PFSK-1 (cell line): Measurements from ENCODE around the gene RABGAP1L.

Source experiments
- FOXP2 ChIP-seq: optimal IDR thresholded peaks from 2 replicates; pipeline ENCODE3; 2011; ENCODE audit warnings: borderline replicate concordance, control low read depth, inconsistent platforms; ENCODE audit not compliant: insufficient read depth; ENCODE audit errors: extremely low read length, extremely low read depth
- POLR2AphosphoS5 ChIP-seq: IDR thresholded peaks from 2 replicates; pipeline ENCODE4 v1.6.1; 2012; ENCODE audit warnings: low read depth, mild to moderate bottlenecking, control low read depth, low read length, moderate library complexity
- SIN3A ChIP-seq: IDR thresholded peaks from 2 replicates; pipeline ENCODE4 v1.6.1; 2012; ENCODE audit warnings: mild to moderate bottlenecking, low read length, moderate library complexity, borderline replicate concordance; ENCODE audit not compliant: insufficient read depth
- TAF1 ChIP-seq: IDR thresholded peaks from 2 replicates; pipeline ENCODE4 v1.6.1; 2012; ENCODE audit warnings: low read length, control low read depth, borderline replicate concordance; ENCODE audit not compliant: insufficient read depth
- TF ChIP-seq, protein P1 (sequence below), 2 experiments: IDR thresholded peaks; 2 replicates each; pipeline versions ENCODE4 v1.6.1 to v1.8.0; 2011 to 2012; ENCODE audit warnings: low read depth in 2 of 2, low read length in 2 of 2, control low read depth in 1 of 2, inconsistent platforms in 1 of 2, mild to moderate bottlenecking in 1 of 2, moderate library complexity in 1 of 2; ENCODE audit not compliant: insufficient read depth in 1 of 2

RABGAP1L gene

DNA sequence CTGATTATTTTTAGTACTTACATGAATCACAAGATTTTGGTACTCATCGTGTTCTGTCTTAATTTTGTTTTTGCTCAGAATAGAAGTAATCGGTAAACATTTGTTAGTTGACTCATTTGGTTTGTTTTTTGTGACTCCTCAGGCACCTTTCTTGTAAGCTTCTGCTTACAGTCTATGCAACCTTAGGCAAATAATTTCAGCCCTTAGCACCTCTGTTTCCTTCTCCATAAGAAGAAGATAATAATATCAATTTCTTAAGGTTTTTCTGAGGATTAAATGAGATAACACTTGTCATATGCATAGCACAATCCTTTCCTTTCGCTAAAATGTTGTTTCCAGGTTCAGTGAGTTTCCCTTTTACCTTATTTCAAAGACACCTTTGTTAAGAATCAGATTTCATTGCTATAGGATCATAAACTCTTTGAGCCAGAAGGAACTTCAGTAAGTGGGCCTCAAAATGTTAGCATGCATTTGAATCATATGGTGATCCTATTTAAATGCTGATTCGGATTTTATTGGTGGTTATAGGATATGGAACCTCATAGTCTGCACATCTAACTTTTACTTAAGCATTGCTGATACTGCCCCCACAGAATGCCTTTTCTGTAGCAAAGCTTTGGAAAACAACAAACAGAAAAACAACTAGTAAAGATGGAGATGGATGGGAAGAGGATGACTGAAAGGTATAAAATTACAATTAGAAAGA is 567.7 kb downstream of the RABGAP1L start:
- TF ChIP-seq, protein P1, sequence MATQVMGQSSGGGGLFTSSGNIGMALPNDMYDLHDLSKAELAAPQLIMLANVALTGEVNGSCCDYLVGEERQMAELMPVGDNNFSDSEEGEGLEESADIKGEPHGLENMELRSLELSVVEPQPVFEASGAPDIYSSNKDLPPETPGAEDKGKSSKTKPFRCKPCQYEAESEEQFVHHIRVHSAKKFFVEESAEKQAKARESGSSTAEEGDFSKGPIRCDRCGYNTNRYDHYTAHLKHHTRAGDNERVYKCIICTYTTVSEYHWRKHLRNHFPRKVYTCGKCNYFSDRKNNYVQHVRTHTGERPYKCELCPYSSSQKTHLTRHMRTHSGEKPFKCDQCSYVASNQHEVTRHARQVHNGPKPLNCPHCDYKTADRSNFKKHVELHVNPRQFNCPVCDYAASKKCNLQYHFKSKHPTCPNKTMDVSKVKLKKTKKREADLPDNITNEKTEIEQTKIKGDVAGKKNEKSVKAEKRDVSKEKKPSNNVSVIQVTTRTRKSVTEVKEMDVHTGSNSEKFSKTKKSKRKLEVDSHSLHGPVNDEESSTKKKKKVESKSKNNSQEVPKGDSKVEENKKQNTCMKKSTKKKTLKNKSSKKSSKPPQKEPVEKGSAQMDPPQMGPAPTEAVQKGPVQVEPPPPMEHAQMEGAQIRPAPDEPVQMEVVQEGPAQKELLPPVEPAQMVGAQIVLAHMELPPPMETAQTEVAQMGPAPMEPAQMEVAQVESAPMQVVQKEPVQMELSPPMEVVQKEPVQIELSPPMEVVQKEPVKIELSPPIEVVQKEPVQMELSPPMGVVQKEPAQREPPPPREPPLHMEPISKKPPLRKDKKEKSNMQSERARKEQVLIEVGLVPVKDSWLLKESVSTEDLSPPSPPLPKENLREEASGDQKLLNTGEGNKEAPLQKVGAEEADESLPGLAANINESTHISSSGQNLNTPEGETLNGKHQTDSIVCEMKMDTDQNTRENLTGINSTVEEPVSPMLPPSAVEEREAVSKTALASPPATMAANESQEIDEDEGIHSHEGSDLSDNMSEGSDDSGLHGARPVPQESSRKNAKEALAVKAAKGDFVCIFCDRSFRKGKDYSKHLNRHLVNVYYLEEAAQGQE (IDR thresholded peaks at IDR 0.05; ENCODE audit: insufficient read depth in 1 of 2, low read depth in 2 of 2, low read length in 2 of 2) = no peak
- TF ChIP-seq FOXP2 (no peak), TAF1 (no peak), SIN3A (no peak), POLR2AphosphoS5 (no peak)

GRCh38 chr1:174734270-174734669 is 575.0 kb downstream of the RABGAP1L start:
- TF ChIP-seq SIN3A = no peak
- no peak for TF ChIP-seq FOXP2
- TF ChIP-seq TAF1 = no peak
- TF ChIP-seq, protein P1 (IDR thresholded peaks at IDR 0.05; ENCODE audit: insufficient read depth in 1 of 2, low read depth in 2 of 2, low read length in 2 of 2) = no peak
- no peak for TF ChIP-seq POLR2AphosphoS5

- TF ChIP-seq, protein P1 (IDR thresholded peaks at IDR 0.05; ENCODE audit: insufficient read depth in 1 of 2, low read depth in 2 of 2, low read length in 2 of 2) = no peak
- TF ChIP-seq TAF1 (no peak), POLR2AphosphoS5 (no peak), FOXP2 (no peak), SIN3A (no peak)
Measured at GRCh38 chr1:174736831-174737230, 577.5 kb downstream of the RABGAP1L start.

DNA sequence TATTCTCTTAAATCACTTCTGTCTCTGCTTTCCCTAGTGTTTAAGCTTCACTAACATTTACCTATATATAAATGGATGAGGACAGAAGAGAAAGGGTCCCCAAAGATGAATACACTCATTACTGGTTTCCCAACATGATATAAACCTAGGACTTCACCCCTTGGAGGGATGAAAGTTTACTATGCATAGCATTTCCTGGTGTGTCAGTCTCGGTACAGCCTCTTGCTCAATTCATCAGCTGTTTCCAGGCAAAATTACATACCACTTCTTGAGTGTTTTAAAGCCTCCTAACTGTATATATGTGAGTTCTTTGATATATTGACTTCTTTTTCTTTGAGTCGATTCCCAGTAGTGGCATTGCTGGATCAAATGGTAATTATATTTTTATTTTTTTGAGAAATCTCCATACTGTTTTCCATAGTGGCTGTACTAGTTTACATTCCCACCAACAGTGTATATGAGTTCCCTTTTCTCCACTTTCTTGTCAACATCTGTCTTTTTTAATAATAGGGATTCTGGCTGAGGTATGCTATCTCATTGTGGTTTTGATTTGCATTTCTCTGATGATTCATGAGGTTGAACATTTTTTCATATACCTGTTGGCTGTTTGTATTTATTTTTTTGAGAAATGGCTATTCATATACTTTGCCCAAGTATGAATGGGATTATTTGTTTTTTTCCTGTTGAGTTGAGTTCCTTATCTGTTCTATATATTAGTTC is 581.1 kb downstream of the RABGAP1L start:
- TF ChIP-seq POLR2AphosphoS5 = no peak
- no peak for TF ChIP-seq SIN3A
- TF ChIP-seq, protein P1 (IDR thresholded peaks at IDR 0.05; ENCODE audit: insufficient read depth in 1 of 2, low read depth in 2 of 2, low read length in 2 of 2) = no peak
